HK-2 (cell line): ENCODE data around the gene THSD4.
A peak's percentile ranks its signal among the peaks of the same experiment; 100 is the strongest.

ENCODE experiments used
- DNase-seq: peaks from one replicate; pipeline ENCODE4 v3.0.0-alpha.2; 2018; ENCODE audit not compliant: unreplicated experiment

The THSD4 gene

GRCh38 chr15:71752128-71752527 lies 636.9 kb downstream of the THSD4 start:
- no peak for DNase-seq

DNA sequence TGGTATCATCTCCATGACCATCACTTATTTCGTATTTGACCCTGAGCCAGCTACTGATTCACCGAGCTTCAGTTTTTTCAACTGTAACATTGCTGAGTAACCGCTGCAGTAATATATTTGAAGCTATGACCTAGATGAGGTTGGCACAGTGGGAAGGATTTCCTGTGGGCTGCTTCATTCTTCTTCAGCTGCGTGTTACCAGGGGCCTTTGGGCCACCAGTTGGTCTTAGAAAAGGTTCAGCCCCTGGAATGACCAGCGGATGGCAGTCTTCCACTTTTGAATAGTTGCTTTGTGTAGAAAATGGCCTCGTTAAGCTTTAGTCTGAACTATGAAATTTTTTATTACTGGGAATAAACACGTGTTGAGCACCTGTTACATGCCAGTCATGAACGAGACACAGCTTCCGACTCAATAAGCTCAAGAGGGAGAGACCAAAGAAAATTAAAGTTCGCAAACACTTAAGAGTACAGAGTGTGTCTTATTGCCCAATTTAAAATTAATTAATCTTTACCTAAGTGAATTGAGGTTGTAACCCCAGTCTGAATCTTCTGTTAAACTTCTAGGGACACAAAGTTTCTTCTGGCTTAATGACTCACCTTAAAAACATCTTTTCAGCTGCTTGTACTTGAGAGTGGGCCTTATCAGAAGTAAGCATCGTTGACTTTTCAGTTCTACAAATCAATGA lies 637.5 kb downstream of the THSD4 start:
- DNase-seq = peak; percentile 74

DNA sequence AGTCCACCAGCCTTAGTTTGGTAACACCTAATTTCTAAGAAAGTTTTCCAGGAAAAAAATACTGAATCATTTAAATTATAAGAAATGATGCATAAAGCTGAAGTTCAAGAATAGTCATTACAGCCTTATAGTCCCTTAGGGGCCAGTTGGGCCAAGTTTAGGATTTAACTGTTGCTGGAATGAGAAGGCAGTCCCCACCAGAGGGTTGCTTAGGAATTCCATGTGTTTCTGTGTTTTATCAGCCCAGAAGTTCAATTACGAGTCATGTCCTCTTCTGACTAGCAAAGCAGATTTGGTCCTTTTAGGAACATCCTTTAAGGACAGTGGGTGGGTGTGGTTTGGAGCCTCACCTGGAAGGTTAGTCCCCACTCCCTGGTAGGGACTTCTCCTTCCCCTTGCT lies 638.1 kb downstream of the THSD4 start:
- DNase-seq = no peak

GRCh38 chr15:71754660-71755059 lies 639.4 kb downstream of the THSD4 start:
- no peak for DNase-seq

GRCh38 chr15:71755092-71755970 lies 640.1 kb downstream of the THSD4 start:
- DNase-seq = no peak

DNA sequence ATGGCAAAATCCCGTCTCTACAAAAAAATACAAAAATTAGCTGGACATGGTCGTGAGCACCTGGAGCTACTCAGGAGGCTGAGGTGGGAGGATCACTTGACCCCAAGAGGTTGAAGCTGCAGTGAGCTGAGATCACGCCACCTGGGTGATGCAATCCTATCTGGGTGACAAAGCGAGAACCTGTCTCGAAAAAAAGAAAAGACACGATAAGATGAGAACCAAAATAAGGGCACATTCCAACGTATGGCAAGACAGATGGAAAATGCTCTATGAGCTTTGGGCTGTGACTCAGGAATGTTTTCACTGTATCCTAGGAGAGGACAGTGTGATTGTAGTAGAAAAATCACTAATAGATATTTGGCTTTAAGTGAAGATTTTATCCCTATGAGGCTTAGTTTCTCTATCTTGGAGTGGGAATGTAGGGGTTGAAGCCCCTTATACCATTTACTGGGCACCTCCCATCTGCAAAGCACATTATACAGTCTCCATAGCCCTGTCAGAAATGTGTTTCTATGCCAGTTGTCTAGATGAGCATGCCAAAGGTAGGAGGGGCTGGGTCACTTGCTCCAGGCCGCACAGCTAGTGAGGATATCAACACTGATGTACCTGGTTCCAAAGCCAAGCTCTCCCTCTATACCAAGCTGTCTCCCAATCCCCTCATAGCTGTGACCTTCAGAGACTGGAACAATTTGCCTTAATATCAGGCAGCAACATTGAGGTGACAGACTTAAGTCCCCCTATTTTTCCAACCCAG lies 641.5 kb downstream of the THSD4 start:
- DNase-seq = no peak

DNA sequence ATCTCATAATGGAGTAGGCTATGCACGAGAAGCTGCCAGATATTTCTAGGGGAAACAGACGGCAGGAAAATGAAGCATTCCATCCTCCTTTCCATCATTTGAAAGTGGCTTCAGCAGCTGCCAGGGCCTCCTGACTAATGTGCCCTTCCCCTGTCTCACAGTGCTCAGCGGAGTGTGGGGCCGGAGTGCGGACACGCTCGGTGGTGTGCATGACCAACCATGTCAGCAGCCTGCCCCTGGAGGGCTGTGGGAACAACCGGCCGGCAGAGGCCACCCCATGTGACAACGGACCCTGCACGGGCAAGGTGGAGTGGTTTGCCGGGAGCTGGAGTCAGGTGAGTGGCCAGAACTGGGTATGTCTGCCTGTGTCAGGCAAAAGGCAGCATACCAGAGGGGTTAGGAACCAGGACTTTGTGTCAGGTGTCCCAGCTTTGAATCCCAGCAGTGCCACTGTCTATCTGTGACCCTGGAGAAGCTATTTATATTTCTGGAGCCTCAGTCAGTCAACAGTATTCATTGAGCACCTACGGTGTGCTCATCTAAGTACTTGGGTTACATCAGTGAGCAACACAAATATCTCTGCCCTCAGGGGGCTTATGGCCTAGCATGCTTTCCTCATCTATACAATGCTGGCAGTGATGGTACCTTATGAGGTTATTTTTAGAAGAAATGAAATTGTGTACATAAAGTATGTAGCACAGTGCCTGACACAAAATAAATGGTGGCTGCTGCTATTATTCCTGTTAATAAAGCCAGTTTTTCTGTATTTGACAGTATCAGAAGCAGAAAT lies 642.7 kb downstream of the THSD4 start:
- DNase-seq = peak; percentile 40

DNA sequence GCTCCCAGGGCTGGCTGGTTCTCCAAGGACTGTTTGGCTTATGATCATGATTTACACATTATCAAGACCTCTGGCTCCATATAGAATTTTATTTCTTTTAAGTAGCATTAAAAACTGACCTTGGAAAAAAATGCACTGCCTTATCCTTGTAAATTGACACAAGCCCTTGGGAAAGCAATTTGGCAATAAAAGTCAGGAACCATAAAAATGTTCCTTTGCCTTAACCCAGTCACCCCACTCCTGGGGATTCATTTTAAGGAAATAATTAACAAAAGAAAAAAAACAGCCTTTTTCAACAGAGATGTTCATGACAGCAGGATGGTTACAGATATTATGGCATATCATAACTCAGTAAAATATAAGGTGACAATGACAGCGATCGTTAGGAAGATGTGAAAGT lies 643.4 kb downstream of the THSD4 start:
- no peak for DNase-seq

- DNase-seq = no peak
These were observed 645.6 kb downstream of the THSD4 start for GRCh38 chr15:71760852-71761251.

DNA sequence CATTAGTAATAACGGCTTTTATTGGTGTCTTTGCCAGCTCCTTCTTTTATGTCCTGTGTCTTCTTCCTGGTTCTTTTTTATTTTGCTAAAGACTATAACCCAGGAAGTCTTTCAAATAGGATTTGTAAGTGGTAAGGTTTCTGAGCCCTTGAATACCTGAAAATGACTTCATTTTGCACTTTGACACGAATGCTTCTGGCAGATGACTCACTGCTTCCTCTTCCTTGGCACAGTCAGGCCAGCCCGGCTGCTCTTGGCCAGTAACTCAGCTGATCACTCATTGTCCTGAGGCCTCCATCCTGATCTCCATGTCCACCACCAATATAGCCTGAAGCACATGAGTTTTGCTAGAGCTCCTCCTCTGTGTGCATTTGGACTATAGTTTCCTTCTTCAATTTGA lies 646.4 kb downstream of the THSD4 start:
- peak; percentile 57 for DNase-seq

GRCh38 chr15:71768184-71768583 lies 652.9 kb downstream of the THSD4 start:
- DNase-seq = no peak

DNA sequence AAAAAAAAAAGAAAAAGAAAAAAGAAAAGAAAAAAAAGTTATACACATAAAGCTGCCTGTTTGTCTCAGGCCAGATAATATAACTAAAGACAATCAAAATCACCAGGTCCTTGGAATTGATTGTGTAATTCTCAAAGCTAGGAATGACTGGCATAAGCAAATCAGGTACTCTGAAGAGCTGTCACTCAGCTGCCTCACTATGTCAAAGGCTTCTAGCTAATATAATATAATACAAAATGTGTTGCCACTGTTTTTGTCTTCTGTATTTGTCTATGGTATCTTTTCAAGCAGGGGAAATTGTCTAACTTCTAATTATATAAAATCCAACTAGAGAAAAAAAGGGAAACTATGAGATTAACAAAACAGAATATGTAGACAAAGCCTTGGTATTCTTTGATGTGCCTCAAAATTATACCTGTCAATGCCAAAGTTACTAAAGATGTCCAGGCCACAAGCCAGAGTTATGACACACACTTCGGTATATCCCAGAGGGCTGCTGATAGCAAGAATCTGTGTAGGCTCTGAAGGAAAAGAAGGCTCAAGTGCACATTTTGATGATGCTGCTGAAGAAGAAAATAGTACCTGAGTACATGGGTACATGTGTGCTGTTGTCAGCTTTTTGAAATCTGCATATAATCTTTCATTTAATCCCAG lies 658.1 kb downstream of the THSD4 start:
- DNase-seq = no peak

DNA sequence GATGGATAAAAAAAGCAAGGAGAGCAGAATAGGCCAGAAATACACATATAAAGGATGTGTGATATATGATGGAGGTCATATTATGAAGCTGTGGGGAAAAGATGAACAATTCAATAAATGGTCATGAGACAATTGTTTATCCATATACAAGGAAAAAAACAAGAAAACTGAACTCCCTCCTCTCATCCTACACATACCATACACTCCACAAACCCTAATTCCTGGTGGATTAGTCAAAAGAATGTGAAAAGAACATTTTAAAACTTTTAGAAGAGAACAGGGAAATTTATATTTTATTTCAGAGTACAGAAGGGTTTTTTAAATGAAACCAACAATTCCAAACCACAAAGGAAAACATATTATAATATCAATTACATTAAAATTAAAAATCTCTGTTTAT lies 660.6 kb downstream of the THSD4 start:
- DNase-seq = no peak

- no peak for DNase-seq
These were observed 661.0 kb downstream of the THSD4 start for GRCh38 chr15:71776304-71776703.

DNA sequence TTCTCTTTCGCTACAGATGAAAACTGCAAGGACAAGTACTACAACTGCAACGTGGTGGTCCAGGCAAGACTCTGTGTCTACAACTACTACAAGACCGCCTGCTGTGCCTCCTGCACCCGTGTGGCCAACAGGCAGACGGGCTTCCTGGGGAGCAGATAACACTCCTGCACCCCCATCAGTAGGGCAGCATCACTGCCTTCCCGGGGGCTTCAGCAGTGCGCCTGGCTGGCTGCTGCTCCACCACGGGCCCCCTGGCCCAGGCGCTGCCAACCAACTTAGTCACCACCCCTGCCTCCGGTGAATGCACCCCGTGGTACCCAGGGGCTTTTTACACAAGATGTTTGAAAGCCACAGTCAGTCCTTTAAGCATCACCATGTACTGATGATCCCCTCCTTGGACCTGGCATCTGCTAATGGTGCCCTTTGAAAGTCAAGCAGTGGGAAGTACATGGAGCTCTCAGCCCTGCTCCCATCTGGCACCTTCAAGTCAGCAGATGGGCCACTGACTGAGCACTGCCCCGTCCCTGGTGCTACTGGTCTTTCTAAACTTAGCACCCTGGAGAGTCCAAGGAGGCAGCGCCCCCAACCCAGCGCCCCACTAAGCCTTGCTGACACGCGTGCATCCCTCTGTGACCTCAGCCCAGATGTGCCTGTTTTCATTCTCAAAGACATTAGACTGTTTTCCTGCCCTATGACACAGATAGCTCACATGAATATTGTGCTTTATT lies 662.1 kb downstream of the THSD4 start:
- no peak for DNase-seq

DNA sequence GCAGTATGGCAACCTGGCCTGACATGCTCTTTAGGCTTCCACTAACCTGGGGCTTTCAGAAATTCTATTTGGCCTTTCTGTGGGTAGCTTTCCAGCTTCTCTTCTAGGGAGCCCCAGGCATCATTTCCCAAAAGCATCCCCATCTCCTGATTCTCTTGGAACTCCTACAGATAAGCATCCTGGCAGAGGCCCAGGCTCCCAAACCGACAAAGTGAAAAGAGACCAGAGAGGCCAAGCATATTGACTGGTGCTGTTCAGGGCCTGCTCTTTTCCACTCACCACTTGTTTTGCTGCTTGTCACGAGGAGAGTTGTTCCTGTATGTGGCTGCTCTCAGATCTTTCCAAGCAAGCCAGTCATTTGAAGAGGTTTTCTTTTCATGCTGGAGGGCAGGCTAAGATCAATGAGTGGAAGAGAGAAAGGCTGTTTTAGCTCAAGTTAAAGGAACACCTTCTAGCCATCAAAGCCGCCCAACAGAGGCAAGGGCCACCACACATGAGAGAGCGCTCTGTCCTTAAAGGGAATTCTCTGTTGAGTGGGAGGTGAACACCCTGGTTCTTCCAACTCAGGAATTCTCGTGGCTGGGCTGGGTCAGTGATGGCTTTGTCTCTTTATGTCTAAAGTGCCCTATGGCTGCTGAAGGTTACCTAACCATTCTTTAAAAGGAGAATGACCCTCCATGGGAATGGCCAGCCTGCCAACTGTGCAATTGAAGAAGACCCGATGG lies 664.0 kb downstream of the THSD4 start:
- DNase-seq = no peak

DNA sequence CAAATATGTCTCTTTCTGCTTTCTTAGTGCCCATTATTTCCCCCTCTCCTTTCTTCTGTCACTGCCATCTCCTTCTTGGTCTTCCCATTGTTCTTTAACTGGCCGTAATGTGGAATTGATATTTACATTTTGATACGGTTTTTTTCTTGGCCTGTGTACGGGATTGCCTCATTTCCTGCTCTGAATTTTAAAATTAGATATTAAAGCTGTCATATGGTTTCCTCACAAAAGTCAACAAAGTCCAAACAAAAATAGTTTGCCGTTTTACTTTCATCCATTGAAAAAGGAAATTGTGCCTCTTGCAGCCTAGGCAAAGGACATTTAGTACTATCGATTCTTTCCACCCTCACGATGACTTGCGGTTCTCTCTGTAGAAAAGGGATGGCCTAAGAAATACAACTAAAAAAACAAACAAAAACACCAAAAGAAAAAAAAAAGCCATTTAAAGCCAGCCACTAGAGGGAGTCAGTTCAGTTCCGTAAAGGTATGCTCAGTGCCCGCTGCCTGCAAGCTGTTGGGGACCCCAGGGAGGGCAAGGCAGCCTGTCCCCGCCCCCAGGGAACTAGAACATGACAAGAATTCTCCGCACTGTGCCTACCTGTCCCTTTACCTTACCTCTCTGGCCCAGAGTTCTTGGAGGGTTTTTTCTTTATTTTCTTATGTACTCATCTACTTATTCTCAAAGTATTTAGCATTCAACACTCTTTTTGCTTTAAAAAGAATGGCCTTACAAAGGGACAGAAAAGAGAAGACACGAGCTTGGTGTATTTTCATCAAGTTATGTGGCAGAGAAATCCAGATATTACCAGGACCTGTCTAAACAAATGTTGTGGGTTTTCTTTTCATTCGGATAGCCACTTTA lies 665.1 kb downstream of the THSD4 start:
- peak; percentile 35 for DNase-seq

GRCh38 chr15:71781179-71781964 lies 666.1 kb downstream of the THSD4 start:
- no peak for DNase-seq
